Thyroid gland (tissue), 4 donors: ENCODE results near the gene PYGM.

Experiments used
- CTCF ChIP-seq, 6 experiments: fragments of 200-600 bp in 3 of 6; fragments of 450-650 bp in 3 of 6; sonication (generic) in 3 of 6; IDR thresholded peaks; one replicate each; pipeline ENCODE4 v1.5.1; 2016 to 2019; ENCODE audit warnings: antibody characterized with exemption in 6 of 6, mild to moderate bottlenecking in 2 of 6, inconsistent platforms in 1 of 6, moderate library complexity in 1 of 6
- POLR2A ChIP-seq, 2 donors: fragments of 450-650 bp; IDR thresholded peaks; one replicate each; pipeline ENCODE4 v1.6.1; 2017; ENCODE audit warnings: antibody characterized with exemption in 2 of 2, mild to moderate bottlenecking in 2 of 2, moderate library complexity in 1 of 2

- TF ChIP-seq CTCF (IDR thresholded peaks at IDR 0.05) (no peak), POLR2A (IDR thresholded peaks at IDR 0.05) (no peak)
These were observed 17.1 kb upstream of the PYGM start for GRCh38 chr11:64776875-64777274.
